Panc1 (cell line): ENCODE measurements around the gene TICAM2. TPM values are rescaled to one million over a fixed set of nuclear protein-coding genes. Genes with fewer than 3 reads are reported as not detected.

Experiments used
- ATAC-seq: fragments of 200-7000 bp; cut with Tn5 transposase; 2 replicates; pipeline ENCODE4 v1.9.1; 2020; ENCODE audit warnings: mild to moderate bottlenecking, moderate library complexity
- BruUV-seq: library from RNA; stranded (reverse); fragments of 400-500 nt; replicated peaks from 2 replicates; lab custom pipeline; 2021; lab: Mats Ljungman, UMichigan
- CTCF ChIA-PET: fragments of 300-600 bp; sonication (Branson Sonifier 250); formaldehyde crosslinking; loops from one replicate; lab custom pipeline; 2022; ENCODE audit warnings: antibody characterized with exemption; lab: Charles Lee
- POLR2A ChIA-PET: fragments of 300-600 bp; sonication (Branson Sonifier 250); formaldehyde crosslinking; loops from one replicate; lab custom pipeline; 2022; ENCODE audit warnings: antibody characterized with exemption; lab: Charles Lee
- DNase-seq: peaks from one replicate; pipeline ENCODE4 v3.0.0-alpha.2; 2010; ENCODE audit warnings: low read depth, low spot score
- H3K27ac ChIP-seq: 2 replicates; pipeline ENCODE4 v1.5.1; 2011; ENCODE audit warnings: mild to moderate bottlenecking, low read length, inconsistent platforms
- H3K27me3 ChIP-seq: fragments of 200-500 bp; sonication (Bioruptor generic); 2 replicates; pipeline ENCODE4 v1.6.0; 2014; ENCODE audit warnings: low read length, inconsistent platforms; ENCODE audit not compliant: control insufficient read depth, insufficient read depth
- H3K36me3 ChIP-seq: fragments of 200-500 bp; sonication (Bioruptor generic); 2 replicates; pipeline ENCODE4 v1.5.1; 2014; ENCODE audit warnings: inconsistent platforms, mild to moderate bottlenecking, low read length, moderate library complexity; ENCODE audit not compliant: control insufficient read depth, insufficient read depth
- H3K4me1 ChIP-seq: 2 replicates; pipeline ENCODE4 v1.5.1; 2011; ENCODE audit warnings: inconsistent platforms, mild to moderate bottlenecking, low read length, moderate library complexity; ENCODE audit not compliant: control insufficient read depth, insufficient read depth
- H3K4me3 ChIP-seq, 2 experiments: 2 replicates each; pipeline ENCODE4 v1.5.1; 2011 to 2012; ENCODE audit warnings: low read depth in 2 of 2, low read length in 2 of 2, mild to moderate bottlenecking in 2 of 2, inconsistent platforms in 1 of 2, moderate library complexity in 1 of 2
- H3K9me3 ChIP-seq: fragments of 200-500 bp; sonication (Bioruptor generic); 2 replicates; pipeline ENCODE4 v1.5.1; 2014; ENCODE audit warnings: low read depth, mild to moderate bottlenecking, inconsistent platforms, low read length, moderate library complexity; ENCODE audit not compliant: control insufficient read depth, insufficient read depth
- POLR2AphosphoS5 ChIP-seq: IDR thresholded peaks from 2 replicates; pipeline ENCODE4 v1.6.1; 2012; ENCODE audit warnings: mild to moderate bottlenecking, low read depth, low read length, moderate library complexity
- REST ChIP-seq, 2 experiments: IDR thresholded peaks; 2 replicates each; pipeline ENCODE4 v1.6.1; 2011 to 2012; ENCODE audit warnings: low read depth in 2 of 2, control low read depth in 1 of 2, low read length in 1 of 2, mild to moderate bottlenecking in 1 of 2, moderate library complexity in 1 of 2; ENCODE audit not compliant: insufficient read depth in 1 of 2
- SIN3A ChIP-seq: IDR thresholded peaks from 2 replicates; pipeline ENCODE4 v1.6.1; 2012; ENCODE audit warnings: low read depth, mild to moderate bottlenecking, low read length, moderate library complexity, borderline replicate concordance; ENCODE audit not compliant: insufficient read depth
- TCF7L2 ChIP-seq: IDR thresholded peaks from 2 replicates; pipeline ENCODE4 v1.6.1; 2011; ENCODE audit warnings: mild to moderate bottlenecking, low read depth, low read length, inconsistent platforms
- in situ Hi-C: cut with HindIII; loops from 2 replicates; pipeline ENCODE4 v1.10.0; 2016; ENCODE audit warnings: low sequenced_read_pairs, low pct_unique_long_range_greater_than_20kb
- intact Hi-C: fragments of 100-400 bp; cut with micrococcal nuclease; formaldehyde crosslinking; loops from one replicate; pipeline ENCODE4 v1.10.0; 2022; ENCODE audit not compliant: unreplicated experiment
- total RNA-seq: library from RNA; stranded (reverse); gene quantifications from one replicate; pipeline ENCODE4 v1.2.1, GENCODE V29; 2021; ENCODE audit not compliant: unreplicated experiment
- TF ChIP-seq, protein P1 (sequence below): fragments of 450-650 bp; IDR thresholded peaks from 2 replicates; pipeline ENCODE4 v1.5.1; 2017; ENCODE audit warnings: mild to moderate bottlenecking

The TICAM2 gene
- total RNA-seq, 1 experiment from 2014 or later = 1.6 TPM

DNA sequence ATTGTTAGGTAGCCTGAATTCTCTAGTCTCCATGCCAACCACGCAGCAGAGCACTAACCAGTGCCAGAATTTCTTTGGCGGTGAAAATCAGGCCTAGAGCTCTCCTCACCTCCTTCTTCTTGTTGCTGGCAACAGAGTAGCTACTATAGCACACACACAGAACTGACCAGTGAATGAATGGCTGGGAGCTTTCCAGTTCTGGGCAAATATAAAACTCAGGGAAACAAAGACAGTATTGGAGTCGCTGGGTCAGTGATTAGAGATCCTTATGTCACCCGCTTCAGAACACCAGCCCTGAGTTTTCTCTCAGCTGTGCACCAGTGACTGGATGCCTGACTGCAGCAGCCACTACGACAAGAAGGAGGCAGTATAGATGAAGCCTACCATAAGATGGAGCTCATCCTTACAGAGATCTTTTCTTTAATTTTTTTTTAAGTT, 30.8 kb downstream of the TICAM2 start:
- Histone ChIP-seq H3K4me1 (no peaks in the 10 kb centered on the region; the same call in 1 of the 2 replicates), H3K27ac (no peak overlapping the region), H3K36me3 (no peaks in the 10 kb centered on the region), H3K9me3 (no peaks in the 10 kb centered on the region), H3K4me3 (no peak overlapping the region), H3K27me3 (no peaks in the 10 kb centered on the region)
- ATAC-seq = no peak
- intact Hi-C loops = no loop called here
- no peak for DNase-seq
- CTCF ChIA-PET = interaction anchor here (0.9 kb wide), 1 partner anchor 19 kb away, joined by 4 read pairs; no protein-coding TSS in a partner anchor
- POLR2A ChIA-PET = no interaction called here
- TF ChIP-seq POLR2AphosphoS5 = no peak
- no TSS peak for BruUV-seq
- in situ Hi-C loops = no loop called here

- no peaks in the 10 kb centered on the region for H3K9me3 ChIP-seq
- ChIA-PET POLR2A (no interaction called here), CTCF (no interaction called here)
- H3K36me3 ChIP-seq = no peaks in the 10 kb centered on the region
- no peak overlapping the region for H3K27ac ChIP-seq
- DNase-seq (no peak), ATAC-seq (no peak)
- in situ Hi-C loops (no loop called here), intact Hi-C loops (no loop called here)
- H3K27me3 ChIP-seq = no peaks in the 10 kb centered on the region
- no peak for TF ChIP-seq SIN3A
- TF ChIP-seq, protein P1, sequence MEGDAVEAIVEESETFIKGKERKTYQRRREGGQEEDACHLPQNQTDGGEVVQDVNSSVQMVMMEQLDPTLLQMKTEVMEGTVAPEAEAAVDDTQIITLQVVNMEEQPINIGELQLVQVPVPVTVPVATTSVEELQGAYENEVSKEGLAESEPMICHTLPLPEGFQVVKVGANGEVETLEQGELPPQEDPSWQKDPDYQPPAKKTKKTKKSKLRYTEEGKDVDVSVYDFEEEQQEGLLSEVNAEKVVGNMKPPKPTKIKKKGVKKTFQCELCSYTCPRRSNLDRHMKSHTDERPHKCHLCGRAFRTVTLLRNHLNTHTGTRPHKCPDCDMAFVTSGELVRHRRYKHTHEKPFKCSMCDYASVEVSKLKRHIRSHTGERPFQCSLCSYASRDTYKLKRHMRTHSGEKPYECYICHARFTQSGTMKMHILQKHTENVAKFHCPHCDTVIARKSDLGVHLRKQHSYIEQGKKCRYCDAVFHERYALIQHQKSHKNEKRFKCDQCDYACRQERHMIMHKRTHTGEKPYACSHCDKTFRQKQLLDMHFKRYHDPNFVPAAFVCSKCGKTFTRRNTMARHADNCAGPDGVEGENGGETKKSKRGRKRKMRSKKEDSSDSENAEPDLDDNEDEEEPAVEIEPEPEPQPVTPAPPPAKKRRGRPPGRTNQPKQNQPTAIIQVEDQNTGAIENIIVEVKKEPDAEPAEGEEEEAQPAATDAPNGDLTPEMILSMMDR = no peak
- TF ChIP-seq POLR2AphosphoS5 = no peak
- no TSS peak for BruUV-seq
- no peaks in the 10 kb centered on the region for H3K4me1 ChIP-seq
- H3K4me3 ChIP-seq = no peak overlapping the region
These were observed 33.6 kb downstream of the TICAM2 start for GRCh38 chr5:115568668-115569067.

- POLR2A ChIA-PET = no interaction called here
- ATAC-seq = no peak
- H3K4me3 ChIP-seq = no peak overlapping the region
These were observed 37.0 kb downstream of the TICAM2 start for GRCh38 chr5:115565233-115565632.

More at GRCh38 chr5:115565233-115565632, 37.0 kb downstream of the TICAM2 start:
- no TSS peak for BruUV-seq
- intact Hi-C loops = no loop called here
- CTCF ChIA-PET = no interaction called here
- H3K9me3 ChIP-seq = no peaks in the 10 kb centered on the region
- H3K27ac ChIP-seq = no peak overlapping the region
- H3K36me3 ChIP-seq = no peaks in the 10 kb centered on the region
- H3K4me1 ChIP-seq = no peaks in the 10 kb centered on the region
- in situ Hi-C loops = no loop called here
- DNase-seq = no peak
- no peaks in the 10 kb centered on the region for H3K27me3 ChIP-seq
- TF ChIP-seq SIN3A (no peak), TCF7L2 (no peak), REST (IDR thresholded peaks at IDR 0.05; ENCODE audit: insufficient read depth in 1 of 2, low read depth in 2 of 2, low read length in 1 of 2) (no peak), POLR2AphosphoS5 (no peak)
- TF ChIP-seq, protein P1 = no peak
